ENCODE data around the gene UQCR11. TPM values are rescaled to one million over a fixed set of nuclear protein-coding genes. Genes with fewer than 3 reads are reported as not detected.

Gene UQCR11
- total and polyA plus RNA-seq, 2 experiments from 2014 or later = 49.3 to 669 TPM

DNA sequence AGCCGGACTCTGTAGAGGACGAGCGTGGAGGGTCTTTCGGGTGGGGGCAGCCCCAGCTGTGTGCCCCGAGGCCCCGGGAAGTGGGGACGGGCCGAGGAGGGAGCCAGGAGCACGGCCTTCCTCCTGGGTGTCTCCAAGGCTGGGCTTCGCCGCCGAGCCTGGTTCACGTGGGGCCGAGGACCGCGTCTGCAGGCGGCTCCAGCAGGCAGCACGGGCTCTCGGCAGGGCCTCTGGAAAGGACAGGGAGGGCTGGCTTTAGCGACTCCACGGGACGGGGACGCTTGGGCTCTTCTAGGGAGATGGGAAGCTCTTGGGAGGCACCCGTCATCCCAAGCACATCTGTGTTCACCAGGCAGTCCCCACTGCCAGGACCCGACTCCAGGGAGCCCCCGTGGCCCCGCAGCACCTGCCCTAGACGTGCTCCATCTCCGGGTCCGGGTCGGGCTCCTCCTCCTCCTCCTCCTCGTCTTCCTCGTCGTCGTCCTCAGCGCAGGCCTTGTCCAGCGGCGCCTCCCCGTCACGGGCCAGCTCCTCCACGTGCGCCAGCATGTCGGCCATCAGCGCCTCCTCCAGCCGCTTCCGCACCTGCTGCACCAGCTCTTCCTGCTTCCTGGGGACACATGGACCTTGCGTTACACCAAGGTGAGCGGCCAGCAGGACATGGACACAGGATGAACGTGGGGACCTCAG, 27.2 kb downstream of the UQCR11 start:
- H2AFZ ChIP-seq = no peak overlapping the region
- no peaks in the 10 kb centered on the region for H3K9me3 ChIP-seq (ENCODE audit: low read depth)
- in situ Hi-C loops (cut with MboI) = no loop called here
- H4K20me1 ChIP-seq (ENCODE audit: insufficient read depth) = no peaks in the 10 kb centered on the region
- H3K9ac ChIP-seq = no peak overlapping the region
- no peaks in the 10 kb centered on the region for H3K4me1 ChIP-seq (ENCODE audit: insufficient read depth)
- TF ChIP-seq EZH2 (IDR thresholded peaks at IDR 0.05; ENCODE audit: insufficient read depth, poor library complexity, severe bottlenecking) (no peak), EZH2phosphoT487 (IDR thresholded peaks at IDR 0.05; ENCODE audit: insufficient read depth, low read depth) (no peak)
- no peak for DNase-seq
- no peak overlapping the region for H3K4me2 ChIP-seq (ENCODE audit: unreplicated experiment)
- 93 to 94% methylated on average over 39 of the region's 49 CpGs for WGBS, 2 experiments (ENCODE audit: low coverage in 1 of 2, low lambda C conversion rate in 2 of 2, missing lambda C conversion rate in 2 of 2)
- 0 out of 2 replicates have a peak, but pooled peaks cover 6% of the 10 kb centered on the region for H3K79me2 ChIP-seq (ENCODE audit: insufficient read depth)
- no peak overlapping the region for H3K4me3 ChIP-seq
- no peaks in the 10 kb centered on the region for H3K36me3 ChIP-seq (ENCODE audit: low read depth)
- no peaks in the 10 kb centered on the region for H3K27me3 ChIP-seq (replicated peaks; ENCODE audit: insufficient read depth)
- H3K9me2 ChIP-seq (ENCODE audit: insufficient read depth) = no peaks in the 10 kb centered on the region
- H3F3A ChIP-seq (ENCODE audit: insufficient read depth) = no peaks in the 10 kb centered on the region
- no peak overlapping the region for H3K27ac ChIP-seq

GRCh38 chr19:1577090-1577928, 28.0 kb downstream of the UQCR11 start:
- Histone ChIP-seq H2AFZ (no peak overlapping the region), H3K9me3 (ENCODE audit: low read depth) (no peaks in the 10 kb centered on the region), H3K9me2 (ENCODE audit: insufficient read depth) (no peaks in the 10 kb centered on the region), H3K27me3 (replicated peaks; ENCODE audit: insufficient read depth) (no peaks in the 10 kb centered on the region), H3K27ac (no peak overlapping the region), H3F3A (ENCODE audit: insufficient read depth) (no peaks in the 10 kb centered on the region), H3K36me3 (ENCODE audit: low read depth) (no peaks in the 10 kb centered on the region), H3K79me2 (ENCODE audit: insufficient read depth) (no peaks in the 10 kb centered on the region), H3K4me2 (ENCODE audit: unreplicated experiment) (no peak overlapping the region), H3K4me3 (no peak overlapping the region), H3K9ac (no peak overlapping the region), H3K4me1 (ENCODE audit: insufficient read depth) (no peaks in the 10 kb centered on the region), H4K20me1 (ENCODE audit: insufficient read depth) (no peaks in the 10 kb centered on the region)
- 83 to 84% methylated on average over 40 of the region's 41 CpGs for WGBS, 2 experiments (ENCODE audit: low coverage in 1 of 2, low lambda C conversion rate in 2 of 2, missing lambda C conversion rate in 2 of 2)
- no peak for DNase-seq
- in situ Hi-C loops (cut with MboI) = no loop called here
- TF ChIP-seq EZH2 (IDR thresholded peaks at IDR 0.05; ENCODE audit: insufficient read depth, poor library complexity, severe bottlenecking) (no peak), EZH2phosphoT487 (IDR thresholded peaks at IDR 0.05; ENCODE audit: insufficient read depth, low read depth) (no peak)

- H3K4me1 ChIP-seq (ENCODE audit: insufficient read depth) = no peaks in the 10 kb centered on the region
- WGBS, 2 experiments (ENCODE audit: low coverage in 1 of 2, low lambda C conversion rate in 2 of 2, missing lambda C conversion rate in 2 of 2) = 90 to 93% methylated on average over 27 to 30 of the region's 30 CpGs
- no peak overlapping the region for H3K4me3 ChIP-seq
- no peak overlapping the region for H3K27ac ChIP-seq
- no peaks in the 10 kb centered on the region for H3K27me3 ChIP-seq (replicated peaks; ENCODE audit: insufficient read depth)
- TF ChIP-seq EZH2phosphoT487 (IDR thresholded peaks at IDR 0.05; ENCODE audit: insufficient read depth, low read depth) (no peak), EZH2 (IDR thresholded peaks at IDR 0.05; ENCODE audit: insufficient read depth, poor library complexity, severe bottlenecking) (no peak)
- H3K9me2 ChIP-seq (ENCODE audit: insufficient read depth) = no peaks in the 10 kb centered on the region
- H3K36me3 ChIP-seq (ENCODE audit: low read depth) = no peaks in the 10 kb centered on the region
- no peaks in the 10 kb centered on the region for H3K9me3 ChIP-seq (ENCODE audit: low read depth)
- no peak overlapping the region for H2AFZ ChIP-seq
- no peak overlapping the region for H3K9ac ChIP-seq
- in situ Hi-C loops (cut with MboI) = no loop called here
- H3K79me2 ChIP-seq (ENCODE audit: insufficient read depth) = no peaks in the 10 kb centered on the region
- H4K20me1 ChIP-seq (ENCODE audit: insufficient read depth) = no peaks in the 10 kb centered on the region
- no peak overlapping the region for H3K4me2 ChIP-seq (ENCODE audit: unreplicated experiment)
- no peak for DNase-seq
- H3F3A ChIP-seq (ENCODE audit: insufficient read depth) = no peaks in the 10 kb centered on the region
Observed at GRCh38 chr19:1576242-1577089, 28.8 kb downstream of the UQCR11 start.
